GM18517 (cell line): Measurements from ENCODE around the gene DOCK11.

Experiments
- ATAC-seq: cut with Tn5 transposase; IDR thresholded peaks from one replicate; pipeline ENCODE4 v1.9.1; 2021; ENCODE audit warnings: mild to moderate bottlenecking, moderate library complexity; ENCODE audit not compliant: unreplicated experiment

Gene DOCK11

GRCh38 chrX:118528071-118528737, 32.6 kb downstream of the DOCK11 start:
- ATAC-seq, result peak; percentile 62

GRCh38 chrX:118530219-118530911, 34.8 kb downstream of the DOCK11 start:
- no peak for ATAC-seq

- no peak for ATAC-seq
Observed at GRCh38 chrX:118534716-118535493, 39.3 kb downstream of the DOCK11 start.

DNA sequence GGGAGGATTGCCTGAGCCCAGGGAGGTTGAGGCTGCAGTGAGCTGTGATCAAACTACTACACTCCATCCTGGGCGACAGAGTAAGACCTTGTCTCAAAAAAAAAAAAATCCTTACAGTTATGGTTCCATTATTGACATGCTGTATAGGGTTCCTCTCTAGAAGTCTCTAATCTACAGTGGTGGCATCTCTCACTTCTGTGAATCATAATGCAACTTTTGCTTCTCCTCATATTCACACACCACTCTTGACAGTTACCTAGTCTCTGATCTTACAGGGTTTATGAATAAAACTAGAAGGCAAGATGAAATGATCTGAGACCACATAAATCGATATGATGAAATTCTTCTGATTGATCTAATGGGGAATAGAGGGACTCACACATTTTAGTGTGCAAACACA, 40.6 kb downstream of the DOCK11 start:
- ATAC-seq, result peak; percentile 59

- ATAC-seq, result peak; percentile 67
Observed at GRCh38 chrX:118536687-118537461, 41.3 kb downstream of the DOCK11 start.

- no peak for ATAC-seq
Observed at GRCh38 chrX:118538386-118538785, 42.8 kb downstream of the DOCK11 start.

GRCh38 chrX:118540342-118540741, 44.7 kb downstream of the DOCK11 start:
- ATAC-seq, result no peak

- ATAC-seq, result no peak
Observed at GRCh38 chrX:118541482-118541881, 45.9 kb downstream of the DOCK11 start.

DNA sequence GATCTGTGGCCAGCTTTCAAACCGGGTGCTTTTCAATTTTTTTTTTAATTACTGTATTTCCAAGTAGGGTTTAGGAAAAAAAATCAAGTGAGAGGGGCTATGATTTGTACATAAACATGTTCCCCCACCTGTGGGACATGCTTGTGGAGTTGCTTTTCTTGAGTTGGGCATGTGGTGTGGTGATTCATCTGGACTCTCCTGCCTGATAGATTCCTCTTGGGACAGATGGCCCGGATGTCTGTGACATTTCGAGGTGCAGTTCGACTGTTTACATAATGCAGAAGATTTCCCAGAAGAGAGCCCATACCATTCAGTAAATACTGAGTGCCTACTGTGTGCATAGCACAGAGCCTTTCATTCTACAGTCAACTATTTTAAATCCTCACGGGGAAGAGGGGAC, 49.9 kb downstream of the DOCK11 start:
- no peak for ATAC-seq

- ATAC-seq, result no peak
Observed at GRCh38 chrX:118548841-118549240, 53.2 kb downstream of the DOCK11 start.

DNA sequence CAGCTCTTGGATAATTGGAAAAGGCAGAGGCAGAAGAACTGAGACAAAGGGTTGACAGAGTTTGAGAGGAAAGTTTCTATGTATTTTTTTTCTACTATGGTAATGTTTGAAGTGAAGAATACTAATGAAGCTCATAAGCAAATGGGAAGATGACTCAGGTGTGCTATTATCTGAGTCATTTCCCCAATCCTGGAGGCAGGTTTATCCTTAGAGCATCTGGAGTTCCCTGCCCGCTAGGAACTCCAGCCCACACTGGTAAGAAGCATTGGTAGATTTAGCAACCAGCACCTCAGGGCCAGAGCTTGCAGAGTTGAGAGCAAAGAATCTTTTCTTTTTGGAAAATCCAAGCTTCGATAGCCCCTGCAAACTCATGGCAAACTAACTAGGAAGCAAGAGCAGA, 55.2 kb downstream of the DOCK11 start:
- ATAC-seq, result no peak

DNA sequence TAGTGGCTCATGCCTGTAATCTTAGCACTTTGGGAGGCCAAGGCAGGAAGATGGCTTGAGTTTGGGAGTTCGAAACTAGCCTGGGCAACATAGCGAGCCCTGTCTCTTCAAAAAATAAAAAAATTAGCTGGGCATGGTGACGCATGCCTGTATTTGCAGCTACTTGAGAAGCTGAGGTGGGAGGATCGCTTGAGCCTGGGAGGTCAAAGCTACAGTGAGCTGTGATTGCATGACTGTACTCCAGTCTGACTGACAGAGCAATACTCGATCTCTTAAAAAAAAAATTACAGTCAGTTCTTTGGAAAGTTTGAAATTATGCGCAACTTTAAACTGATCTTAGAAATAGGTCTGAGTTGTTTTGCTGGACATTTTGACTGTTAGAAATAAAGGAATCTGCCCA, 55.8 kb downstream of the DOCK11 start:
- ATAC-seq, result no peak

DNA sequence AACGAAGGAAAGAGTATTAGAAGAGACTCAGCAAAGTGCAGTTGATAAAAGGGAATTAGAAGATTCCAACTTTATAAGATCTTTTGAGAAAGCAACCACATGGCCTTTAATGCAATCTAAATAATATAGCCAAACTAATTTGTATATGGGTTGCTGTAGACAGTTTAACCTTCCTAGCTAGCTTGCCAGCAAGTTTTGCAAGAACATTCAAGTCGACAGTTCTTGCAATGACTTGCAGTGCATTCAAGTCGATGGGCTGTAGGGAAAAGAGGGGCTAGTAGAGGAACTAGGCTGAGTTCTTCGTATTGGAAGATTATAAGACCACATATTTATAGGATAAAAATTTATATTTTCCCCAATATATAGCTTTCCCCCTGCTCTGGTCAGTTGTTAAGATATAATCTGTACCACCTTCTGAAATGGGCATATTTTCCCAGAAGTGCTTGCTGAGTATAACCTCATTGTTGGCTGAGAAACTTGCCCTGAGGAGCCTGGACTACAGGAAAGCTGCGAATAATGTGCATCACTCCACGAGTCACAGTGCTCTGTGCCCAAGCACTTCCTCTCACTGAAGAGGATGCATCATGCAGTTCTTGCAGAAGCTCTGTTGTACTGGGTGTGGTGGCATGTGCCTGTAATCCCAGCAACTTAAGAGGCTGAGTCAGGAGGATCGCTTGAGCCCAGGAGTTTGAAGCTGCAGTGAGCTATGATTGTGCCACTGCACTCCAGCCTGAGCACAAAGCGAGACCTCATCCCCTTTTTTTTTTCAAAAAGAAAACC, 56.7 kb downstream of the DOCK11 start:
- ATAC-seq, result no peak

- ATAC-seq, result no peak
Observed at GRCh38 chrX:118553042-118553710, 57.6 kb downstream of the DOCK11 start.

GRCh38 chrX:118554511-118554910, 58.9 kb downstream of the DOCK11 start:
- no peak for ATAC-seq

DNA sequence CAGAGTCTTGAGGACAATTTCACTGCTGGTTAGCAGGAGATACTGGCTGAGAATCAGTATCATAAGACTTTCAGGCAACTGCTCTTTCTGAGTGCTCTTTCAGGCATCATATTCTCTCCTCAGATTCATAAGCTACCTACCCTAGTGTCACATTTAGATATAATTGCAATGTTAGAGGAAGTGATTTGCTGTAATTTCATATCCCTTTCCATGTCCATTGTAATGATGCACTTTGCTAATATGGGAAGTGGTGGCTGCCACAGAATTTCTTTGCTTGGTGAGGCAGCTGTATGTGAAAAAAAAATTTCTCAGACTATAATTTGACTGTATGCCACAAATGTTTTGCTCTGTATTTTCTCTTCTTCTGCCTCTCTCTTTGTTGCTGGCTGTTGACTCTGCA, 63.3 kb downstream of the DOCK11 start:
- no peak for ATAC-seq

DNA sequence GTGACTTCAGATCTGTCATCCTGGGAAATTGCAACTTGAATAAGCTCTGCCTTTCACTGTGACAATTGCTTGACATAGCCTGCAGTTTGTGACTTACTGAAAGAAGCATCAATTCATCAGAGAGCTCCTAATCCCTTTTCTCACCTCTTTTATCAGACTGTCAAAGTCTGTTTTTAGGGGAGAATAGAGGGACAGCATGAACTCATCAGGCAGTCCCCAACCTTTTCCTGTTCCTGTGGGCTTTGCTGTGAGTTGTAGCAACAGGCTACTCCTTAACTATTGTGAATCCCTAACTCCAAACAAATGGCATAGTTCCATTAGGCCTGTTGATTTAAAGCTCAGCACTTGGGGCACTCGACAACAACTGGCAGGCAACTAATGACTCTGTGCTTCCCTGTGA, 64.9 kb downstream of the DOCK11 start:
- no peak for ATAC-seq

GRCh38 chrX:118562582-118563164, 67.1 kb downstream of the DOCK11 start:
- no peak for ATAC-seq

GRCh38 chrX:118564498-118564897, 68.9 kb downstream of the DOCK11 start:
- ATAC-seq, result no peak
